HG02943 (cell line): ENCODE results near the gene EP400.

Source experiments
- ATAC-seq: cut with Tn5 transposase; IDR thresholded peaks from one replicate; pipeline ENCODE4 v1.9.1; 2021; ENCODE audit warnings: mild to moderate bottlenecking, low read depth, moderate library complexity; ENCODE audit not compliant: unreplicated experiment

EP400 gene

DNA sequence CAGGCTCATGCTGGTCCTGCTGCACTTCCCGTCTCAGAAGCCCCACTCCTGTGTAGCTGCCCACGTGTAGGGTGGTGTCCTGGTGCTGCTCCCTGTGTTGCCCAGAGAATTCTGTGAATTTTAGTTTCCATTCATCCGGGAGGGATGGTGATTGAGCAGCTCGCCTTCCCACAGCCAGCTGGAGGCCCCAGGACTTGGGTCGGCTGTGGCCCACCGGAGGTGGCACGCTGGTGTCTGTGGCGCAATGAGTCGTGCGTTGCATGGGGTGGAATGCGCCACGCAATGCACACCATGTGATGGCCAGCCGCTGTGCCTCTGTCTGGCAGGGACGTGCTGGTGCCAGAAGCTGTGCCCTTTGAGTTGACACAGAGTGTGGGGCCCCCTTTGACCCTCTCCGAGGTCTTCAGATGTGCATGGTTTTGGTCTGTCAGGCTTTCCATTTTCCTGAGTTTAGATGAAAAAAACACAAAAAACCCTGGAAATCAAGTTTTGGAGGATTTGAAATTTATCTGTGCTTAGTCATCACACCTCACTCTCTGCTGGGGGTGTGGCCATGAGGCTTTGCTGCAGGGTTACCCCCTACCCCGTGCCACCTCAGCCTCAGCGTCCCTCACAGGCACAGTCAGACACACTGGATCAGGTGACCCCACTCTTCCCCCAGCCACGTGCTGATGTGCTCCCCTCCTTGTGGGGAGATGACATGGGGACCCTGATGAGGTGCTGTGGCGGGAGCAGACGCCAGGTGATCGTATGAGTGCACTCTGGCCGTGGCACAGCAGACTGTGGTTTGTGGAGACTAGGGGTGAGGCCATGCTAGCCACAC is 64.6 kb downstream of the EP400 start:
- no peak for ATAC-seq

DNA sequence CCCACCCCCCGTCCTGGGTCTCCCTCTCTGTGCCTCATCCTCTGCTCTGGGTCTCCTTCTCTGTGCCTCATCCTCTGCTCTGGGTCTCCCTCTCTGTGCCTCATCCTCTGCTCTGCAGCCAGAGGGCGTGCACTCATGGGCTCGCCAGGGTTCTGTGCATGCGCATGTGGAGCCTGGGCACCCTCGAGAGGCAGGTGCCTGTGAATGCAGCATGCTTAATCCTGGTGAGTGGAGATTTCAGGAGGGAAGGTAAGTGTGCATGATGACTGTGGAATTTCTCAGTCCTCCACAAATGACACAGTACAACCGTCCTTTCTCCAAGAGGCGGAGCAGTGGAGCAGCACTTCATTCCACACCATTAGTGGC is 65.2 kb downstream of the EP400 start:
- ATAC-seq: no peak

DNA sequence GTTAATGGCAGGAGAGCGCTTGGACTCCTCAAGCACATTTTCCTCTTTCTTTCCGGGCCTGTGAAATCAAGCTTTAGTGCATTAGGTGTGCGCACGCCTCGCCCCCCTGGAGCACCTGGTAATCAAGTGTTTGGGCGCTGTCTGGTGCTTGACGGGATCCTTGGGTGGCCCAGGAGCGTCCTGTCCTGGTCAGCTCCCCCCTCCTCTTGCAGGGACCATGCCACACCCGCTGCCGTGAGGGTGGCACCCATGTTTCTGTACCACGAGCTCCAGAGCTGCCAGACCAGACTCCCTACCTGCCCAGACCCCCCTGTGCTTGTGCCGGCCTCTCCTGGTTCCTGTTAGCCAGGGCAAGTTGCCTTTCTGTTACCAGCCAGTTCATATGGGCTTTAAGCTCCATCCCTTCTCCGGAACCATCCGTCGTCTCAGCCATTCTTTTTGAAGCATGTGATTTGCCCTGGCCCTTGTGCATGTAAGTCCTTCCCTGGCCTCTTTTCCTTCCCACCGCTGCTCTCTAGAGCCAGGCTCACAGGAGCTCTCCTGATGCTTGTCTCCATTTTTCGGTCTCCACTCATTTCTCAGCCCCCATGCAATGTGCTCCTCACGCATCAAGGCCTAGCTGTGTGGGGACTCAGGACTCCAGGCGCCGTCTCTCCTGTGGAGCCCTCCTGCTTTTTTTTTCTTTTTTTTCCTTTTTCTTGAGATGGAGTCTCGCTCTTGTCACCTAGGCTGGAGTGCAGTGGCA is 66.1 kb downstream of the EP400 start:
- ATAC-seq: no peak

DNA sequence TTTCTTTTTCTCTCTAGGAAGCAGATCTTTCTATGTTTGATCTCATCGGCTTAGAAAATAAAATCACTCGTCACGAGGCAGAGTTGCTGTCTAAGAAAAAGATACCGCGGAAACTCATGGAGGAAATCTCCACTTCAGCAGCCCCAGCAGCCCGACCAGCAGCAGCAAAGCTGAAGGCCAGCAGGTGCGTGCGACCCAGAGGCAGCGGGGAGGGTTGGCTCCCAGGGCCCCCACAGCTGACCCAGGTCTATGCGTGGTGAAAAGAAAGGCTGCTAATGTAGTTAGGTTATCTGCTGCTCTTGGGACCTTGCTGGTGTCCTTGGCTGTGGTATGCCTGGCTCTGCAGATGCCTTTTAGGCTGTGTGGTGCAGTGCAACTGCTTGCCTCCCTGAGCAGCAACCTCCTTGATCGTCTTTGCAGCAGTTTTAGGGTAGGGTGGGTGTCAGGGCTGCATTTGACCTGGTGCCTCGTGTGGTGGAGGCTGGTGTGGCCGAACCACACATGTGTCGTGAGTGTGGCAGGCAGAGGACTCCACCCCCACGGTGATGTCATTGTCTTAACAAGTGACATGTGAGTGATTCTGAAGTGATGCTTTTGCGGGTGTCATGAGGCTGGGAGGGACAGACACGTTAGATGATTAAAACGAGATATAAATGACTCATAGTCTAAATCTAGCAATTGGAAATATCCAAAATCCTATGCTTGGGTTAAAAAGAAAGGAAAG is 68.6 kb downstream of the EP400 start:
- no peak for ATAC-seq

DNA sequence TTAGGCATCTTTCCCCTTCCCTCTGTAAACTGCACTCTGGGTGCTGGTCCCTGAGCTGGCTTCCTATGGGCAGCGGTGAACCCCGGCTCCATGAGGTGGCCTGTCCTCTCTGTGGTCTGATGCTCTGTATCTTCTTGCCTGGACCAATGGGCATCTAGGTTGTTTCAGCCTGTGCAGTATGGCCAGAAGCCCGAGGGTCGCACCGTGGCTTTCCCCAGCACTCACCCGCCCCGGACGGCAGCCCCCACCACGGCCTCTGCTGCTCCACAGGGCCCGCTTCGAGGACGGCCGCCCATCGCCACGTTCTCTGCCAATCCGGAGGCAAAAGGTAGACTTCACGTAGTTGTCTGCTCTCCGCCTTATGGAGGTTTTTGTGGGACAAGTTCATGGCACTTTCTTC is 70.1 kb downstream of the EP400 start:
- ATAC-seq: no peak

DNA sequence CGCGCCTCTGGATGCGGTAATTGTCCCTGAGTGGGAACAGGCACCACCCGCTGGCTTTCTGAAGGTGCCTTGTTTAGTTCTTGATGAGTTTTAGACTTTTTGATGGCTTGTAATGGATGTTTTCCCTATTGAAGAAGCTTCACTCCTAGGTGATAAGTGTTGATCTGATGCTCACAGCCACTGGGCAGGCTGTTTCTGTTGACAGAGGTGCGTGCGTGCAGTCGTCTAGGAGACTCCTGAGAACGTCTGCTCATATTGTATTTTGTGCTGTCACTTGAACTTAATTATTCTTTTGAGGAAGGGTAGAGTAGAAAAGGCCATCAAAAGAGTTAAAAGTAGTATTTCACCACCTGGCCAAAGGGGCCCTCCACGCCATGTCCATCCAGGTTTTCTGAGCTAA is 70.5 kb downstream of the EP400 start:
- no peak for ATAC-seq

DNA sequence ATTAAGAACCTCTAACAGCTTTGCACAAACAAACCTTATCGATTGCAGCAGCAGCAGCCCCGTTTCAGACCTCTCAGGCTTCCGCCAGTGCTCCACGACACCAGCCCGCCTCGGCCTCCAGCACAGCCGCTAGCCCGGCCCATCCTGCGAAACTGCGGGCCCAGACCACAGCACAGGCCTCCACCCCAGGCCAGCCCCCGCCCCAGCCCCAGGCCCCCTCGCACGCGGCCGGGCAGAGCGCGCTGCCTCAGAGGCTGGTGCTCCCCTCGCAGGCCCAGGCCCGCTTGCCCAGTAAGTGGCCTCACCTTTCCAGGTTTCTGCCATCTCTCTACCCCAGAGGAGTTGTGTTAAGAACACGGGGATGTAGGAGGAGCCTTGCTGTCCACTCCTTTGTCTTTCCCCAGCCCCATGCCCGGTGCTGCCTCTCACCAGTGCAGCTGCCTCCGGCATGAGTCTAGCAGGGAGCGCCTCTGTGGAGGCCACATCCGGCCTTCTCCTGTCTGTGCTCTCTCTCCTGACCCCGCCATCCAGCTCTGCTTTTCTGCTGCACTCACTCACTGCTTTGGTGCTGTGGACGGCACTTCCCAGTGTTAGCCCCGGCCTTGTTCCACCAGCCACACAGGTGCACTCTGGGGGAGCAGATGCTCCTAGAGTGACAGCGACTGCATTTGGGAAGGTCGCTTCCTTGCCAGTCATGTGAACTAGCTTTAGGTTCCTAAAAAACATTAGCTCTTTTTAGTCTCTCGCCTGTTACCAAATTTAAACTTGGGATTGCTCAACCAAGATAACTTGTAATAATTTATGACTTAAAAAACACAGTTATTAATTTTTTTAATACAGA is 71.5 kb downstream of the EP400 start:
- no peak for ATAC-seq

DNA sequence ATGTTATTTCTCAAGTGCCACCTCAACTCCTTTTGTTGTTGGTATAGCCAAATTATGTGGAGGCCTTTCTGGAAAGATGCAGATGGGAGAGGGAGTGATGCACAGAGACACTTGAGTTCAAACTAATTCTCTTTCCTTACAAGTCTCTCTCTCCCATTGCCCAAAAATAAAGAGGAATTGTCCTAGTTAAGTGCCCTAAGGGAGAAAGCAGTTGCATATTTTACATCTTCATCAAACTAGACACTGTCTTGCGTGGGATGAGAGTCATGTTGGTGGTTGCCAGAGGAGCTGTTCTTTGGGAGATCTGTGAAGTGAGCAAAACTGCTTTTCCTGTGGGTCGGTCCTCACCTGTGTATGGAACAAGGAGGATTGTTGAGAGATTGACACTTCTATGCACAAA is 72.2 kb downstream of the EP400 start:
- no peak for ATAC-seq

DNA sequence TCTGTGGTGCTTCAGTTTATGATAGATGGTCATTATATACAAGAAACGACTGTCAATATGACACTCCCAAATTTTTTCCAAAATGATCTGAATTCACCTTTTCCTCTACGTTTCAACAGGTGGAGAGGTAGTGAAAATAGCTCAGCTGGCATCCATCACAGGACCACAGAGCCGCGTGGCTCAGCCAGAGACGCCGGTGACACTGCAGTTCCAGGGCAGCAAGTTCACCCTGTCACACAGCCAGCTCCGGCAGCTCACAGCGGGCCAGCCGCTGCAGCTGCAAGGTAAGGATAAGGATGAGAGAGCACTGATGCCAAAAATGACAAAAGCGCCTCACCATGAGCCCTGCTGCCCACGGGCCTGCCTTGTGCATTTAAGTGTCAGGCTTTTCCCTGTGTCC is 73.9 kb downstream of the EP400 start:
- no peak for ATAC-seq

DNA sequence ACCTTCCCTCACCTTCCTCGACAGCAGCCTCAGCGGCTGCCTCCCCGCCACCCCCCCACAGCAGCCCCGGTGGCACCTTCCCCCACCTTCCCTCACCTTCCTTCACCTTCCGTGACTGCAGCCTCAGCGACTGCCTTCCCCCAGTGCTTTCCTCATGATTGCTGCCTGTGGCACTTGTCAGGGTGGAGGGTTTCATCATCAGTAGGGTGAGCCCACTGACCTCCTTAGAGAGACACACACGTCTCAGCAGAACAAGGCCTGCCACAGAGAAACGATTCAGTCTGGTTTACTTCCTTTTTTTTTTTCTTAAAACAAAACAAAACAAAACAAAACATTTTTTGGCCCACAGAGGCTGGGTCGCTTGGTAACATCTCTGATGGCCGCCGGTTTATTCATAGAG is 75.0 kb downstream of the EP400 start:
- ATAC-seq: no peak

DNA sequence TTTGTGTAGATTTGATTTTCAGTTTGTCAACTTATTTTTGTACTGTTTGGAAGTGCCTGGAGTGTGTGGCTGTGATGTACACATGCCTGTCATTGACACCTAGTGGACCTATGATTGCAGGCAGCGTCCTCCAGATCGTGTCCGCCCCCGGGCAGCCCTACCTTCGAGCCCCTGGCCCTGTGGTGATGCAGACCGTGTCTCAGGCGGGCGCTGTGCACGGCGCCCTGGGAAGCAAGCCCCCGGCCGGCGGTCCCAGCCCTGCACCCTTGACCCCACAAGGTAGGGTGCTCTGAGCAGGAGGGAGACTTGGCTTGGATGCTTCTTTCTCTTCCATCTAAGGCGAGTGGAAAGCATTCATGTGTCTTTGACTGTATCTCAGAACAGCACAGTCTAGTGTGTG is 75.8 kb downstream of the EP400 start:
- ATAC-seq: no peak

DNA sequence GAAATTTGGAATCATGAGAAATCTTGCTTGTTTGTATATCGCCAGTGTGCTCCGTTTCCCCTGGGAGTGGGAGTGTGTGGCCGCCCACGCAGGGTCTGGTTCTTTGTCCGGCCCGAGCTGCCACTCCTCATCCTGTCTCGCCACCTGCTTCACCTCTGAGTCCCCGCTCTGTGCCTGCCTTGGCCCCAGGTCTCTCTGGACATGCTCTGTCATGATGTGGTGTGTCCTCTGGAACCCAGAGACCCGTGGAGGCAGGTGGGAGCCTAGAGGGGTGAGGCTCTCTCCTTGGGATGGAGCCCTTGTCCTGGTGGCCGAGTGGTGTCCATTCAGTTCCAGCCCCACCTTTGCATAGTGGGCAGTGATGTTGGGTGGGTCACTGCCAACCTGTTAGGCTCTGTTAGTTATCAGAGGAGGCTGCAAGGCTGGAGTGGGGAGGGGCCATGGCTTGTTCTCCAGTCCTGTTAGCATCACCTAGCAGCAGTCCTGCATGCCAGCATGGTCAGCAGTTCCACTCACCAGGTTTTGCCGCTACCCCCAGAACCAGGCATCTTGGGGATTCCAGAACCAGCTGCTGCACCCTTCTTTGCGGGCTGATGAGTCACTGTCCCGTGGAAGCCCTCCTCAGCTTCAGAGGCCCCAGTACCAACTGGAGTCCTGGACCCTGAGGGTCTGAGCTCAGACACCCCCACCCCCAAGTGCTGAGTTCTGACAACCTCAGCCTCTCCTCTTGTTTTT is 76.5 kb downstream of the EP400 start:
- no peak for ATAC-seq

DNA sequence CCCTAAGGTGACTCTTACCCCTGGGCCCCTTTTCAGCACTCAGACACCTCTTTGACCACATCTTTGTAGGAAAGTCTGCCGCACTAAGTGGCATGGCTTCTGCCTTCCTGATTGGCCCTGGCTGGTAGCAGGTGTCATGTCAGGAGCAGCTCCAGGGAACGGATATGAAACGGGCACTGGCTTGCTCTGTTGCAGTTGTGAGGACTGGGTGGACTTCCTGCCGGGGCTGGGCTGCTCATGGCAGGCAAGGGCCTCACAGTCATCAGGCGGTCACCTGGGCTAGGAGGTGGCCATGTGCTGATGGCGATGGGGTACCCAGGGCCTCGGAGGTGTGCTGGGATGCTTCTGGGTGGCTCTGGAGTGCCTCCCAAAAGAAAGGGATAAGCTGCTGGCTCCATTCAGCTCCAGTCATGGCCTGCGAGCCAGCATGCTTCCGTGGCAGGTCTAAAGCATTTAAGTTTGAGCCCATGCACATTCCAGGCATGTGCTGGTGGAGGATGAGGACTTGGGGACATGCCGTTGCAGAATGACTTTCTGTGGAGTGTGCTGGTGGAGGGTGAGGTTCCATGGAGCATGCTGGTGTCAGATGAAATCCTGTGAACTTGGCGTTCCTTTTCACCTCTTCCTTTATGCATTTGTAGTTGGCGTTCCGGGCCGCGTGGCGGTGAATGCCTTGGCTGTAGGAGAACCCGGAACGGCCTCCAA is 77.2 kb downstream of the EP400 start:
- no peak for ATAC-seq

DNA sequence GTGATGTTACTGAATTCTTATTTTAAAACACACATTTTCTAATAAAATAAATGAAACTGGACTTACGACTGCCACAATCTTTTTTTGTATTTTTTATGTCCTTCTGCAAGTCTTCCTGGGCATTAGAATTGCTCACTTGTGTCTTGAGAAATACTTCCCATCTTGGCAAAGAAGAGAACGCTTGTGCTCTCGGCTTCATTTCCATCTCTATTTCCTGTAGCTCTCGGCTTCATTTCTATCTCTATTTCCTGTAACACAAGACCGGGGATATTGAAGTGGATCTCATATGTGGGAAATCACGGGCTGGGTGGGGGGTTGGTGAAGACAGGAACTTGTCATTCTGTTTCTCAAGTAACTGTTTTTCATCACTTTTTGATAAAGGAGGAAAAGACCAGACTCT is 77.9 kb downstream of the EP400 start:
- no peak for ATAC-seq

DNA sequence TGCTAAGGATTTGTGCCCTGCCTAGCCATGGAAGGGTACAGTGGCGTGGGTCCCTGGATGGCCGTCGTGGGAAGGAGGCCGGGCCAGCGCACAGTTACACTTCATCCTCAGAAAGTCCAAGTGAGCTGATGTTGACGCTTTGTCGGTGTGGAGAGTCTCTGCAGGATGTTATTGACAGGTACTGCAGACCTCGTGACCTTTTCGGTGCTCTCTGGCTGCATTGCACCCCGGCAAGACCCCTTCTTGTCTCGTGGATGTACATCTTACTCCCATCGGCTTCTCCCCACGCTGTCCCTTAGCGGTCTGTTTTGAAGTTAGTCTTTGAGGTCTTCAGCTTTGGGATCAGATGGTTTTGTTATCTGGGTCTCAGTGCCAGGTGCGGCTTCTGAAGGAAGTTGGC is 78.4 kb downstream of the EP400 start:
- ATAC-seq: no peak

DNA sequence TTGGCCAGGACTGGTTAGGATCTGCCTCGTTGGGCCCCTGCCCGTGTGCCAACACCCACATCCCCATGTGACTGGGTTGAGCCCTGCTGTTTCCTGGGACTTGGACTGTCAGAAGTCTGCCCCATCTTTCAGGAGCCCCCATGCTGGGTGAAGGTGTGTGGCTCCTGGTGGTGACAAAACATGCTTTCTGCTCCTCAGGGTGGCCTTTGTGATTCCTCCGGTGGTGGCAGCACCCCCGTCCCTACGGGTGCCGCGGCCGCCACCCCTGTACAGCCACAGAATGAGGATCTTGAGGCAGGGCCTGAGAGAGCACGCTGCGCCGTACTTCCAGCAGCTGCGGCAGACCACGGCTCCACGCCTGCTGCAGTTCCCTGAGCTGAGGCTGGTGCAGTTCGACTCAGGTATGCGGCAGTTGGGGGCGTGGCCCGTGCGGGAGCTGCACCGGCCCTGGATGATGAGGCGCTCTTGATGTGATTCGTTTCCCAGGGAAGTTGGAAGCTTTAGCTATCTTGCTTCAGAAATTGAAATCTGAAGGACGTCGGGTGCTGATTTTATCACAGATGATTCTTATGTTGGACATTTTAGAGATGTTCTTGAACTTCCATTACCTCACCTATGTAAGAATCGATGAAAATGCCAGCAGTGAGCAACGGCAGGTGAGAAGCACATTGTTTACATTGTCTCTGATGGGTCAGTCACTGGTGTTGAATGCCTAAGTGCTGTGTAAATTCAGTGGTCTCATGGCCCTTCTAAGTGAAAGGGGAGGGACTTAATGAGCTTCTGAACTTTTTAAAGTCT is 80.0 kb downstream of the EP400 start:
- no peak for ATAC-seq

DNA sequence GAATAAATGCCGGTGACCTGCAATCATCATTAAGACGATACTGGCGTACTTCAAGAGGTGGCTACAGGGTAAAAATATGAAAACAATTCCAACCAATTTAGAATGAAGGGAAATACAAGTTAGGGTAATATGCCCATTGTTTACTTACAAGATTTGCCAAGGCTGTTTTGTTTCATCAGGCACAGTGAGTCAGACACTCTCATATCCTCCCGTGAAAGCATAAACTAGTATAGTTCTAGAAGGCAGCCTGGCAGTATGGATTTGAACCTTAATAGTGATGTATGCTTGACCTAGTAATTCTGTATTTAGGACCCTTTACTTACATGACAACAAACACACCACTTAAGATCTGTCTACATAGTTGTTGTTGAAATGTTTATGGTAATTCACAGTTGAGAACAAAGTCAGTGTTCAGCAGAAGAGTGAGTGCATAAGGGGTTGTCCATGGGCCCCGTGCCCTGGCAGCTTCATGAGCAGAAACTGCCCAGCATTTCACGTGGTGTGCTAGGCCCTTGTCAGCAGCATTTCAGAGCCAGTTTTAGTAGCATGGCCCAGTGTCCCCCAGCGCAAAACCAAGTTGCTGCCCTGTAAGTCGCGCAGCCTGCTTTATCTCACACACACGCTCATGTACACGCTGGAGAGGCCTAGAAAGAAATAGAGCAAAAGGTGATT is 80.8 kb downstream of the EP400 start:
- no peak for ATAC-seq

DNA sequence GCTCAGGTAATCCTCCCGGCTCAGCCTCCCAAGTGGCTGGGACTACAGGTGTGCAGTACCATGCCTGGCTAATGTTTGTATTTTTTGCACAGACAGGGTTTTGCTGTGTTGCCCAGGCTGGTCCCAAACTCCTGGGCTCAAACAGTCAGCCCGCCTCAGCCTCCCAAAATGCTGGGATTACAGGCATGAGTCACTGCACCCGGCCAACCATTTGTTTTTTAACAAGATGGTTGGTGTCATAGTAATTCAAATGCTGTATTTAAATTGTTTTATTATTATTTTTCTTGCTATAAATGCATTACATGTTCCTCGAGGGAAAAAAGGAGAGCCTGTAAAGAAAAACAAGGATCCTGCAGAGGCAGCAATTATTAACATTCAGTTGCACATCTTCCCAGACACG is 83.9 kb downstream of the EP400 start:
- ATAC-seq: no peak
